ENCODE results near the gene MARCHF2. TPM values are rescaled to one million over a fixed set of nuclear protein-coding genes. Genes with fewer than 3 reads are reported as not detected.

MARCHF2 gene
- 57.3 and 67.9 TPM in 2 replicates for polyA plus RNA-seq
- 47.5 and 52.1 TPM in 2 replicates for polyA minus RNA-seq

- Histone ChIP-seq H3K9me3 (ENCODE audit: low read length) (no peaks in the 10 kb centered on the region), H4K20me1 (ENCODE audit: insufficient read depth) (no peaks in the 10 kb centered on the region), H3K9me2 (ENCODE audit: insufficient read depth, low read length) (no peaks in the 10 kb centered on the region), H3K79me2 (replicated peaks; ENCODE audit: insufficient read depth, low read length) (no peaks in the 10 kb centered on the region), H2AFZ (ENCODE audit: low read depth, low read length) (peak within 1 kb of the TSS; percentile 85), H3K4me2 (ENCODE audit: low read length) (peak within 1 kb of the TSS; percentile 82), H3K27ac (ENCODE audit: low read length) (no peak within 1 kb of the TSS), H3K36me3 (ENCODE audit: insufficient read depth, low read length) (no peaks in the 10 kb centered on the region), H3K4me3 (ENCODE audit: low read length) (peak within 1 kb of the TSS; percentile 85), H3K9ac (ENCODE audit: low read length) (peak within 1 kb of the TSS; percentile 70), H3F3A (ENCODE audit: insufficient read depth, low read length, poor library complexity, severe bottlenecking) (no peaks in the 10 kb centered on the region), H3K27me3 (ENCODE audit: insufficient read depth, low read depth, low read length) (no peaks in the 10 kb centered on the region)
- peak; percentile 54 for TF ChIP-seq POLR2AphosphoS5 (IDR thresholded peaks at IDR 0.05)
- peak; percentile 73 for TF ChIP-seq CTCF (IDR thresholded peaks at IDR 0.05; ENCODE audit: poor library complexity, severe bottlenecking)
- TF ChIP-seq MXI1 (conservative IDR thresholded peaks at IDR 0.05; ENCODE audit: poor library complexity, severe bottlenecking) = no peak
- peak; percentile 40 for TF ChIP-seq RAD21 (conservative IDR thresholded peaks at IDR 0.05)
- no peak for TF ChIP-seq REST (IDR thresholded peaks at IDR 0.05; ENCODE audit: borderline replicate concordance)
- TF ChIP-seq EP300 (conservative IDR thresholded peaks at IDR 0.05; ENCODE audit: poor library complexity, severe bottlenecking) = peak; percentile 19
- peak; percentile 54 for TF ChIP-seq SMC3 (conservative IDR thresholded peaks at IDR 0.05; ENCODE audit: poor library complexity)
Measured at GRCh38 chr19:8412783-8413628, at the start of gene MARCHF2. Gene MARCHF2, plus strand, starts transcription at chr19:8413305. Its CDS starts 8,536 bp downstream, at chr19:8421841.

GRCh38 chr19:8363803-8364771 is 49.0 kb upstream of the MARCHF2 start, which contains the start of gene ANGPTL4:
Gene ANGPTL4, plus strand, starts transcription at chr19:8364155. Its CDS starts 167 bp downstream, at chr19:8364322.
- Histone ChIP-seq H3K27me3 (ENCODE audit: insufficient read depth, low read depth, low read length) (peaks cover 45% of the 10 kb centered on the region), H3K9me2 (ENCODE audit: insufficient read depth, low read length) (no peaks in the 10 kb centered on the region), H3K79me2 (replicated peaks; ENCODE audit: insufficient read depth, low read length) (no peaks in the 10 kb centered on the region), H3K36me3 (ENCODE audit: insufficient read depth, low read length) (no peaks in the 10 kb centered on the region), H4K20me1 (ENCODE audit: insufficient read depth) (no peaks in the 10 kb centered on the region), H3K4me3 (ENCODE audit: low read length) (peak within 1 kb of the TSS; percentile 60), H3K9me3 (ENCODE audit: low read length) (no peaks in the 10 kb centered on the region), H3F3A (ENCODE audit: insufficient read depth, low read length, poor library complexity, severe bottlenecking) (no peaks in the 10 kb centered on the region), H3K9ac (ENCODE audit: low read length) (peak within 1 kb of the TSS; percentile 9), H3K4me2 (ENCODE audit: low read length) (no peak within 1 kb of the TSS), H2AFZ (ENCODE audit: low read depth, low read length) (no peak within 1 kb of the TSS), H3K27ac (ENCODE audit: low read length) (no peak within 1 kb of the TSS)
- TF ChIP-seq CTCF (IDR thresholded peaks at IDR 0.05; ENCODE audit: poor library complexity, severe bottlenecking) = peak; percentile 27
- TF ChIP-seq EZH2 (IDR thresholded peaks at IDR 0.05; ENCODE audit: borderline replicate concordance, insufficient read depth, low read length, poor library complexity, severe bottlenecking) = peak; percentile 26
- TF ChIP-seq SMC3 (conservative IDR thresholded peaks at IDR 0.05; ENCODE audit: poor library complexity) = no peak
- TF ChIP-seq MXI1 (conservative IDR thresholded peaks at IDR 0.05; ENCODE audit: poor library complexity, severe bottlenecking) = no peak

All from neural cell (in vitro differentiated cells).